Peyer's patch (tissue), 4 donors: ENCODE results near the gene MAP1B.

ENCODE experiments used
- POLR2A ChIP-seq, 2 donors: fragments of 450-650 bp; IDR thresholded peaks; one replicate each; pipeline ENCODE4 v1.5.1; 2017; ENCODE audit warnings: antibody characterized with exemption in 2 of 2, mild to moderate bottlenecking in 2 of 2, moderate library complexity in 2 of 2
- TF ChIP-seq, protein P1 (sequence below), 6 experiments: fragments of 450-650 bp in 4 of 6; fragments of 200-600 bp in 2 of 6; sonication (generic) in 1 of 6; IDR thresholded peaks; one replicate each; pipeline ENCODE4 v1.5.1; 2017 to 2019; ENCODE audit warnings: antibody characterized with exemption in 6 of 6, mild to moderate bottlenecking in 3 of 6, moderate library complexity in 1 of 6

DNA sequence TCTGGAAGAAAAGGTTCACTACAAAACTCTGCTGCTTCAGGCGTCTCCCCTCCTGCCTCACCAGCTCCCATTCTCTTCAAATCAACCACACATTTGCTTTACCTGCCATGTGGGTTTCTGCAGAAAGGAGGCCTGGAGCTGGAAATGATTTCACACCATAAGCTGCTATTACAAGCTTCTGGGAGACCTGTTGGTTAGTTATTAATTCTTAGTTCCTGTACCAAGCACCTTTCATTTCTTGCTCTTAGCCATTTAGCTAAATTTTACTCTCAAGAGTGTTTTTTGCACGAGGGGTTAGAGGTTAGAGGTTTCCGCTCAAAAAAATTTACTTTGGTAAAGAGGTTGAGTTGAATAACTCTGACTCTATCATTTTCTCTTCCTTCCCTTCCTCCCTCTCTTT is 70.3 kb downstream of the MAP1B start:
- TF ChIP-seq, protein P1, sequence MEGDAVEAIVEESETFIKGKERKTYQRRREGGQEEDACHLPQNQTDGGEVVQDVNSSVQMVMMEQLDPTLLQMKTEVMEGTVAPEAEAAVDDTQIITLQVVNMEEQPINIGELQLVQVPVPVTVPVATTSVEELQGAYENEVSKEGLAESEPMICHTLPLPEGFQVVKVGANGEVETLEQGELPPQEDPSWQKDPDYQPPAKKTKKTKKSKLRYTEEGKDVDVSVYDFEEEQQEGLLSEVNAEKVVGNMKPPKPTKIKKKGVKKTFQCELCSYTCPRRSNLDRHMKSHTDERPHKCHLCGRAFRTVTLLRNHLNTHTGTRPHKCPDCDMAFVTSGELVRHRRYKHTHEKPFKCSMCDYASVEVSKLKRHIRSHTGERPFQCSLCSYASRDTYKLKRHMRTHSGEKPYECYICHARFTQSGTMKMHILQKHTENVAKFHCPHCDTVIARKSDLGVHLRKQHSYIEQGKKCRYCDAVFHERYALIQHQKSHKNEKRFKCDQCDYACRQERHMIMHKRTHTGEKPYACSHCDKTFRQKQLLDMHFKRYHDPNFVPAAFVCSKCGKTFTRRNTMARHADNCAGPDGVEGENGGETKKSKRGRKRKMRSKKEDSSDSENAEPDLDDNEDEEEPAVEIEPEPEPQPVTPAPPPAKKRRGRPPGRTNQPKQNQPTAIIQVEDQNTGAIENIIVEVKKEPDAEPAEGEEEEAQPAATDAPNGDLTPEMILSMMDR (IDR thresholded peaks at IDR 0.05), result no peak
- no peak for TF ChIP-seq POLR2A (IDR thresholded peaks at IDR 0.05)
